IMR-90 (cell line): ENCODE data around the gene CPA5. TPM values are rescaled to one million over a fixed set of nuclear protein-coding genes. Genes with fewer than 3 reads are reported as not detected.

Experiments
- ATAC-seq: fragments of 200-7000 bp; cut with Tn5 transposase; 2 replicates; pipeline ENCODE4 v1.9.1; 2020; ENCODE audit warnings: low read depth, mild to moderate bottlenecking, moderate library complexity
- BruUV-seq: library from RNA; stranded (reverse); fragments of 400-500 nt; replicated peaks from 2 replicates; lab custom pipeline; 2021; lab: Mats Ljungman, UMichigan
- CTCF ChIA-PET: fragments of 300-600 bp; formaldehyde crosslinking; extraction: SDS; loops from one replicate; lab custom pipeline; 2021; ENCODE audit warnings: antibody characterized with exemption; lab: Yijun Ruan, JAX
- POLR2A ChIA-PET: fragments of 300-600 bp; sonication (Branson Sonifier 250); formaldehyde crosslinking; loops from one replicate; lab custom pipeline; 2022; ENCODE audit warnings: antibody characterized with exemption; ENCODE audit not compliant: unreplicated experiment; lab: Charles Lee
- DNase-seq: peaks from one replicate; pipeline ENCODE4 v3.0.0; 2013
- H2AFZ ChIP-seq: replicated peaks from 2 replicates; pipeline ENCODE3; 2013; ENCODE audit warnings: low read length, mild to moderate bottlenecking; ENCODE audit not compliant: poor library complexity
- H2AK5ac ChIP-seq: 2 replicates; pipeline ENCODE4 v1.6.1; 2013; ENCODE audit warnings: low read depth, low read length, inconsistent platforms
- H2AK9ac ChIP-seq: replicated peaks from 2 replicates; pipeline ENCODE3; 2013; ENCODE audit warnings: mild to moderate bottlenecking, low read depth, low read length, moderate library complexity; ENCODE audit not compliant: poor library complexity
- H2BK120ac ChIP-seq: 2 replicates; pipeline ENCODE4 v1.6.1; 2013; ENCODE audit warnings: low read depth, low read length, inconsistent platforms
- H2BK15ac ChIP-seq: 3 replicates; pipeline ENCODE4 v1.6.1; 2013; ENCODE audit warnings: low read depth, low read length, inconsistent platforms
- H2BK20ac ChIP-seq: 2 replicates; pipeline ENCODE4 v1.6.1; 2013; ENCODE audit warnings: low read depth, mild to moderate bottlenecking, inconsistent platforms, low read length, moderate library complexity
- H2BK5ac ChIP-seq: 2 replicates; pipeline ENCODE4 v1.6.1; 2013; ENCODE audit warnings: mild to moderate bottlenecking, low read depth, low read length, inconsistent platforms; ENCODE audit not compliant: poor library complexity, severe bottlenecking
- H3K14ac ChIP-seq: replicated peaks from 2 replicates; pipeline ENCODE4 v1.6.1; 2013; ENCODE audit warnings: low read depth, low read length, inconsistent platforms
- H3K18ac ChIP-seq: 2 replicates; pipeline ENCODE4 v1.6.1; 2013; ENCODE audit warnings: low read depth, low read length, control low read depth
- H3K23ac ChIP-seq: 2 replicates; pipeline ENCODE4 v1.6.1; 2013; ENCODE audit warnings: low read depth, low read length, inconsistent platforms
- H3K27ac ChIP-seq: 2 replicates; pipeline ENCODE4 v1.5.1; 2013; ENCODE audit warnings: mild to moderate bottlenecking, control low read depth, low read length; ENCODE audit not compliant: insufficient read depth
- H3K27me3 ChIP-seq: 2 replicates; pipeline ENCODE4 v1.6.1; 2013; ENCODE audit warnings: low read length; ENCODE audit not compliant: control insufficient read depth, insufficient read depth
- H3K36me3 ChIP-seq: 2 replicates; pipeline ENCODE4 v1.6.1; 2013; ENCODE audit warnings: low read length, mixed read lengths; ENCODE audit not compliant: control insufficient read depth, insufficient read depth
- H3K4ac ChIP-seq: 2 replicates; pipeline ENCODE4 v1.6.1; 2013; ENCODE audit warnings: low read depth, low read length, inconsistent platforms
- H3K4me1 ChIP-seq: 2 replicates; pipeline ENCODE4 v1.6.1; 2013; ENCODE audit warnings: low read length, mixed read lengths; ENCODE audit not compliant: control insufficient read depth, insufficient read depth
- H3K4me2 ChIP-seq: 2 replicates; pipeline ENCODE4 v1.6.1; 2013; ENCODE audit warnings: low read depth, mild to moderate bottlenecking, control low read depth, low read length, moderate library complexity
- H3K4me3 ChIP-seq: 2 replicates; pipeline ENCODE4 v1.5.1; 2013; ENCODE audit warnings: low read depth, mild to moderate bottlenecking, control low read depth, low read length, moderate library complexity; ENCODE audit not compliant: insufficient read depth
- H3K56ac ChIP-seq: 2 replicates; pipeline ENCODE4 v1.6.1; 2013; ENCODE audit warnings: low read length, inconsistent platforms; ENCODE audit not compliant: insufficient read depth; ENCODE audit errors: extremely low read depth
- H3K79me1 ChIP-seq, 2 experiments: 2 replicates each; pipeline ENCODE4 v1.6.1; 2013; ENCODE audit warnings: low read length in 2 of 2, inconsistent platforms in 1 of 2, low read depth in 1 of 2
- H3K9ac ChIP-seq: 2 replicates; pipeline ENCODE4 v1.6.1; 2013; ENCODE audit warnings: low read depth, low read length, control low read depth
- H3K9me1 ChIP-seq: 2 replicates; pipeline ENCODE4 v1.6.1; 2013; ENCODE audit warnings: low read length, inconsistent platforms; ENCODE audit not compliant: insufficient read depth
- H3K9me3 ChIP-seq: 2 replicates; pipeline ENCODE4 v1.6.1; 2013; ENCODE audit warnings: low read length; ENCODE audit not compliant: control insufficient read depth, insufficient read depth
- H4K20me1 ChIP-seq: 2 replicates; pipeline ENCODE4 v1.6.1; 2013; ENCODE audit warnings: low read length, inconsistent platforms; ENCODE audit not compliant: insufficient read depth
- H4K5ac ChIP-seq: 2 replicates; pipeline ENCODE4 v1.6.1; 2013; ENCODE audit warnings: mild to moderate bottlenecking, low read depth, low read length, control low read depth
- H4K8ac ChIP-seq, 2 experiments: 2 replicates each; pipeline ENCODE4 v1.6.1; 2013; ENCODE audit warnings: low read depth in 2 of 2, low read length in 2 of 2, control low read depth in 1 of 2, inconsistent platforms in 1 of 2
- H4K91ac ChIP-seq: 2 replicates; pipeline ENCODE4 v1.6.1; 2013; ENCODE audit warnings: low read depth, low read length, inconsistent platforms; ENCODE audit not compliant: insufficient read depth
- BHLHE40 ChIP-seq: fragments of 150-350 bp; IDR thresholded peaks from 2 replicates; pipeline ENCODE4 v1.6.1; 2016; ENCODE audit warnings: mild to moderate bottlenecking, low read depth, low read length
- CEBPB ChIP-seq: IDR thresholded peaks from 2 replicates; pipeline ENCODE4 v1.6.1; 2012; ENCODE audit warnings: low read depth, low read length, improper control_type of control experiment
- ELK1 ChIP-seq: fragments of 150-350 bp; IDR thresholded peaks from 2 replicates; pipeline ENCODE4 v1.6.1; 2016; ENCODE audit warnings: low read depth, mild to moderate bottlenecking, low read length, moderate library complexity, borderline replicate concordance
- FOS ChIP-seq: fragments of 150-350 bp; IDR thresholded peaks from 2 replicates; pipeline ENCODE4 v1.6.1; 2016; ENCODE audit warnings: low read depth, low read length
- MAFK ChIP-seq: IDR thresholded peaks from 2 replicates; pipeline ENCODE4 v1.6.1; 2012; ENCODE audit warnings: low read depth, low read length, improper control_type of control experiment
- MAZ ChIP-seq: IDR thresholded peaks from 2 replicates; pipeline ENCODE4 v1.6.1; 2012; ENCODE audit warnings: low read depth, mild to moderate bottlenecking, low read length, improper control_type of control experiment, moderate library complexity, borderline replicate concordance
- MXI1 ChIP-seq: IDR thresholded peaks from 2 replicates; pipeline ENCODE4 v1.6.1; 2012; ENCODE audit warnings: low read depth, mild to moderate bottlenecking, low read length, moderate library complexity, borderline replicate concordance
- NFE2L2 ChIP-seq: fragments of 150-350 bp; IDR thresholded peaks from 2 replicates; pipeline ENCODE4 v1.6.1; 2016; ENCODE audit warnings: low read depth, mild to moderate bottlenecking, low read length
- POLR2A ChIP-seq: IDR thresholded peaks from 2 replicates; pipeline ENCODE4 v1.6.1; 2012; ENCODE audit warnings: mild to moderate bottlenecking, low read depth, low read length
- RCOR1 ChIP-seq: IDR thresholded peaks from 2 replicates; pipeline ENCODE4 v1.6.1; 2012; ENCODE audit warnings: mild to moderate bottlenecking, low read length, improper control_type of control experiment; ENCODE audit not compliant: insufficient replicate concordance
- RFX5 ChIP-seq: IDR thresholded peaks from 2 replicates; pipeline ENCODE4 v1.8.0; 2012; ENCODE audit warnings: low read depth, mild to moderate bottlenecking, low read length, moderate library complexity
- SMC3 ChIP-seq: fragments of 150-350 bp; IDR thresholded peaks from 2 replicates; pipeline ENCODE4 v1.6.1; 2016; ENCODE audit warnings: low read depth, mild to moderate bottlenecking, antibody characterized with exemption, low read length, moderate library complexity
- USF2 ChIP-seq: fragments of 150-350 bp; IDR thresholded peaks from 2 replicates; pipeline ENCODE4 v1.6.1; 2017; ENCODE audit warnings: mild to moderate bottlenecking, antibody characterized with exemption, low read length, low read depth
- WGBS, 2 experiments: methylation state at CpG; one replicate each; pipeline versions ENCODE4 v1.1.5 to v1.1.7; 2013; ENCODE audit warnings: missing lambda C conversion rate in 2 of 2; ENCODE audit not compliant: insufficient read length in 1 of 2; ENCODE audit errors: extremely low coverage in 2 of 2; 5-methylcytosine and 5-hydroxymethylcytosine counted together
- dilution Hi-C: fragments of 300-500 bp; cut with HindIII; formaldehyde crosslinking; loops from one replicate; pipeline ENCODE4 v1.14.3; 2018; ENCODE audit warnings: low sequenced_read_pairs; ENCODE audit not compliant: unreplicated experiment
- in situ Hi-C: fragments of 300-500 bp; cut with MboI; formaldehyde crosslinking; loops from 3 replicates; pipeline ENCODE4 v1.14.3; 2019; ENCODE audit warnings: low sequenced_read_pairs, inconsistent platforms, mixed read lengths
- intact Hi-C: fragments of 100-400 bp; cut with micrococcal nuclease; formaldehyde crosslinking; loops from 2 replicates; pipeline ENCODE4 v1.10.0; 2022
- polyA plus RNA-seq, 3 experiments: library from polyadenylated mRNA; depleted of rRNA; stranded (reverse); fragments of >200 nt; gene quantifications; 2 replicates each; pipeline ENCODE4 v1.2.3, GENCODE V29; 2012; ENCODE audit warnings: low replicate concordance in 1 of 3
- total RNA-seq: library from RNA; depleted of rRNA; stranded (reverse); fragments of >200 nt; gene quantifications from 2 replicates; pipeline ENCODE4 v1.2.3, GENCODE V29; 2012
- TF ChIP-seq, protein P1 (sequence below): conservative IDR thresholded peaks from 2 replicates; pipeline ENCODE4 v1.5.1; 2012; ENCODE audit warnings: mild to moderate bottlenecking, low read depth, low read length, improper control_type of control experiment

CPA5 gene
- total and polyA plus RNA-seq, 2 of the 4 experiments (the other 2 are of a cell fraction), result under 0.01 to 0.86 TPM

DNA sequence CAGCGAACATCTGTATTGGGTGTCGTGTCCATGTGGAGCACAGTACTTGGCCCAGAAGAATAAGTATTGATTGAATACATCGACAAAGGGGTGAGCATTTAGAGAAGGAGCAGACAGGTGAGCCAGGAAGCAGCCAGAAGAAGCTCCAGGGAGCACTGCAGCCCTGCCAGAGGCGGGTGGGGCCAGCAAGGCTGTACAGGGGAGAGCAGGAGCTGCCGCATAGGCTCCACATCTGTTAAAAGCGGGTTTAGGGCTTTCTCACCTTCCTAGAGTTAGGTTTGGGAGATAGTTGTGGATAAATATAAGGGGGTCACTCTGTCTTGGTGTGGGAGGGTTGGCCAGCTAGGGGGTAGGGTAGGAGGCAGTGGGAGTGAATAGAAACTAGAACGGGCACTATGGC lies 34.4 kb downstream of the CPA5 start:
- TF ChIP-seq USF2 (no peak), SMC3 (no peak), FOS (no peak), MAZ (no peak), RCOR1 (no peak), RFX5 (no peak), ELK1 (no peak), CEBPB (no peak), MXI1 (no peak), NFE2L2 (no peak), MAFK (no peak), POLR2A (no peak), BHLHE40 (no peak)
- TF ChIP-seq, protein P1, sequence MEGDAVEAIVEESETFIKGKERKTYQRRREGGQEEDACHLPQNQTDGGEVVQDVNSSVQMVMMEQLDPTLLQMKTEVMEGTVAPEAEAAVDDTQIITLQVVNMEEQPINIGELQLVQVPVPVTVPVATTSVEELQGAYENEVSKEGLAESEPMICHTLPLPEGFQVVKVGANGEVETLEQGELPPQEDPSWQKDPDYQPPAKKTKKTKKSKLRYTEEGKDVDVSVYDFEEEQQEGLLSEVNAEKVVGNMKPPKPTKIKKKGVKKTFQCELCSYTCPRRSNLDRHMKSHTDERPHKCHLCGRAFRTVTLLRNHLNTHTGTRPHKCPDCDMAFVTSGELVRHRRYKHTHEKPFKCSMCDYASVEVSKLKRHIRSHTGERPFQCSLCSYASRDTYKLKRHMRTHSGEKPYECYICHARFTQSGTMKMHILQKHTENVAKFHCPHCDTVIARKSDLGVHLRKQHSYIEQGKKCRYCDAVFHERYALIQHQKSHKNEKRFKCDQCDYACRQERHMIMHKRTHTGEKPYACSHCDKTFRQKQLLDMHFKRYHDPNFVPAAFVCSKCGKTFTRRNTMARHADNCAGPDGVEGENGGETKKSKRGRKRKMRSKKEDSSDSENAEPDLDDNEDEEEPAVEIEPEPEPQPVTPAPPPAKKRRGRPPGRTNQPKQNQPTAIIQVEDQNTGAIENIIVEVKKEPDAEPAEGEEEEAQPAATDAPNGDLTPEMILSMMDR, result no peak
- 100% methylated on average over 3 of the region's 7 CpGs; no CpG with 5 or more reads in 1 of the 2 experiments for WGBS, 2 experiments
- no peaks in the 10 kb centered on the region for H3K36me3 ChIP-seq

More for the DNA sequence above, 34.4 kb downstream of the CPA5 start:
- Histone ChIP-seq H2BK15ac (no peak overlapping the region; the same call in 2 of the 3 replicates), H2BK20ac (peak overlapping the region; percentile 6; the same call in 1 of the 2 replicates), H3K4me2 (no peak overlapping the region), H4K8ac (no peak overlapping the region; a peak in 1 of 4 replicates), H3K23ac (no peak overlapping the region), H3K4ac (no peak overlapping the region), H2AK9ac (no peak overlapping the region), H4K91ac (peak overlapping the region; percentile 61; the same call in 1 of the 2 replicates), H3K56ac (no peak overlapping the region), H2AK5ac (peak overlapping the region; percentile 51; the same call in 1 of the 2 replicates), H3K27ac (no peak overlapping the region), H4K20me1 (no peaks in the 10 kb centered on the region), H3K4me1 (peaks cover 17% of the 10 kb centered on the region), H3K18ac (no peak overlapping the region), H3K14ac (no peak overlapping the region), H2BK120ac (peak overlapping the region; percentile 5; the same call in 1 of the 2 replicates), H2BK5ac (no peak overlapping the region), H3K9me3 (peaks cover 4% of the 10 kb centered on the region; the same call in 1 of the 2 replicates), H3K9me1 (peaks cover 15% of the 10 kb centered on the region; the same call in 1 of the 2 replicates), H2AFZ (no peak overlapping the region), H3K9ac (no peak overlapping the region), H3K27me3 (no peaks in the 10 kb centered on the region), H4K5ac (no peak overlapping the region), H3K4me3 (no peak overlapping the region), H3K79me1 (peaks cover 0 to 9% of the 10 kb centered on the region in 2 experiments; a peak in 1 of 4 replicates)
- in situ Hi-C loops (no loop called here), dilution Hi-C loops (no loop called here), intact Hi-C loops (no loop called here)
- ChIA-PET CTCF (no interaction called here), POLR2A (no interaction called here)
- BruUV-seq, result no TSS peak
- no peak for ATAC-seq
- no peak for DNase-seq
